GM21360 (cell line): ENCODE data around the gene SLC35F5.
"Not testable (repeated sequence)": the region's sequence is repeated elsewhere in the genome, so short reads cannot be mapped to it uniquely, and the experiment has no call there.

Source experiments
- ATAC-seq: cut with Tn5 transposase; IDR thresholded peaks from one replicate; pipeline ENCODE4 v1.9.1; 2021; ENCODE audit warnings: mild to moderate bottlenecking, moderate library complexity; ENCODE audit not compliant: unreplicated experiment

Gene SLC35F5

DNA sequence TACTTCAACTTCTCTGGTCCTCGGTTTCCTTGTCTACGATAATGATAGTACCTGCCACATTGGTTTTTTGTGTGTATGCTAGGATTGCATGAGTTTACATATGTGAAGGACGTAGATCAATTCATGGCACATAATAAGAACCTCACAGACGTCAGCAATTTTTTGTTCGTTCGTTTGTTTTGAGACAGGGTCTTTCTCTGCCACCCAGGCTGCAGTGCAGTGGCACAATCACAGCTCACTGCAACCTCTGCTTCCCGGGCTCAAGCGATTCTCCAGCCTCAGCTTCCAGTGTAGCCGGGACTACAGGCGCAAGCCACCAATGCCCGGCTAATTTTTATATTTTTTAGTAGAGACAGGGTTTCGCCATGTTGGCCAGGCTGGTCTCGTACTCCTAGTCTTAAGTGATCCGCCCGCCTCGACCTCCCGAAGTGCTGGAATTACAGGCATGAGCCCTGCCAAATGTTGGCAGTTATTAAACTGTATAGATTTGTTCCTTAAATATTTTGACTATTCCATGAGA, 756 bp upstream of the SLC35F5 start:
- ATAC-seq: no peak

GRCh38 chr2:113755835-113756354, 547 bp downstream of the SLC35F5 start:
- peak; percentile 44 for ATAC-seq

DNA sequence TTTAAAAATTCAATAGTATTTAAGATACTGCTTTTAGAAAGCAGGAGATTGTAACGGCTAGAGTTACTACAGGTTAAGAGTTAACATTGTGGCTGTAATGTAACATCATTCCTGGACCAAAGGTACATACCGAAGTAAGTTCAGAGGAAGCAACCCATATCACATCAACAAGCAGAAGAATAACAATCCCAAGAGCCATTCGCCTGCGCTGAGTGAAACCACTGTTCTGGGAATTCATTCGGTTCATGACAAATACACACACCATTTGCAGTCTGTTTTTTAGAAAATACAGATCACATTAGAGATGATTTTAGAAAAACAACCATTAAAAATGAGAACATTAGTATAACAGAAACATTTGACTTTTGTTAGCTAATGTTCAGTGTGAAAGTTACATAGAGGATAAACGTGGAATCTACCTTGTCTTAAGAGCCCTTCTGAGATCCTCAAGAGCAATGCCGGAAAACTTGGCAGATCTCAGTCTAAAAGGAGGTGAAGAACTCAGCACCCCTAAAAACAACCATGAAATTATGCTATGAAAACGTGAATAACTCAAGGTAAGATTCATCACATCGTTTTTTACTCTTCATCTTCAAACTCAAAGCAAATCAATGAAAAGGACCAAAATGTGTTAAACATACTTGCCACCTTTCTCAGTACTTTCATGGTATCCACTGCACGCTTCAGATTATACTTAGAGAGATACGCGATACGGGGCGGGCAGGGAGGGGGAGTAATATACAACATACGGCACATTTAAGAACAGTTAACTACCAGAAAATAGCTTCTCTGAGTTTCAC, 1.2 kb downstream of the SLC35F5 start:
- ATAC-seq: no peak

GRCh38 chr2:113754160-113754559, 2.3 kb downstream of the SLC35F5 start:
- no peak for ATAC-seq

- no peak for ATAC-seq
Observed at GRCh38 chr2:113750385-113750784, 6.1 kb downstream of the SLC35F5 start.

- no peak for ATAC-seq
Observed at GRCh38 chr2:113741091-113741490, 15.4 kb downstream of the SLC35F5 start.

GRCh38 chr2:113739849-113740248, 16.6 kb downstream of the SLC35F5 start:
- no peak for ATAC-seq

DNA sequence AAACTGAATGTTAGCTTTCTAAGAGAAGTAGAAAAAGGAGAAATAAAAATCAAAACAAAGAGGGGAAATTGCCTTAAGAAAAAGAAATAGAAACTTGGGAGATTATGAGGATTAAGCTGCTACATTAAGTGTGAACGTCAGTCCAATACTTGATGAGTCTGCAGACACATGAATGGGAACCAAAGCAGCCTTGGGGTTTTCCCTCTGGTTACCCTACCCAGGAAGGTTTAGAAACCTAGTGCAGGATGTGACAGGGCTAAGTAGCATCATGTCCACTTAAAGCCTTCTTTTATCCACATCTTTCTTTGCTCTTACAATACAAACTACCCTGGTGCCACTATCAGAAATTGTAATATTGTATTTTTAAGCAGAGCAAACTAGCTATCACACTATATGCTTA, 22.3 kb downstream of the SLC35F5 start:
- peak; percentile 90 for ATAC-seq

DNA sequence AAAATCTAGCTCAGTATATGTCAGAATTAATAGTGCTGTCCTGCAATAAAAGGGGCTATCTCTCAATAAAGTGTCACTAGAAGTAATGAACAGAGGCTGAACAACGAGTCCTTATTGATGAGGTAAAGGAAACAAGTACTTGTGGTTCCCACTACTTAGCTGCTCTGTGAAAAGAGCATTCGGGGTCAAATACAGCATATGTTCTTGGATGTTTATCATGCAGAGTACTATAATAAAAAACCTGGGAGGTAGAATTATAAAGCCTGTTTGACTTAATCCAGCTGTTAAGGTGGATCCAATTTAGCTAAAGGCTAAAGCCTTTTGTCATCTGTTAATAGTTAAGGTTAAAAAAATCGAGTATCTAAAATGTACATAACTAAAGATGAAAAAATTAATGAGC, 32.4 kb downstream of the SLC35F5 start:
- ATAC-seq: no peak

- no peak for ATAC-seq
Observed at GRCh38 chr2:113723411-113723810, 33.0 kb downstream of the SLC35F5 start.

GRCh38 chr2:113720167-113720566, 36.3 kb downstream of the SLC35F5 start:
- no peak for ATAC-seq

DNA sequence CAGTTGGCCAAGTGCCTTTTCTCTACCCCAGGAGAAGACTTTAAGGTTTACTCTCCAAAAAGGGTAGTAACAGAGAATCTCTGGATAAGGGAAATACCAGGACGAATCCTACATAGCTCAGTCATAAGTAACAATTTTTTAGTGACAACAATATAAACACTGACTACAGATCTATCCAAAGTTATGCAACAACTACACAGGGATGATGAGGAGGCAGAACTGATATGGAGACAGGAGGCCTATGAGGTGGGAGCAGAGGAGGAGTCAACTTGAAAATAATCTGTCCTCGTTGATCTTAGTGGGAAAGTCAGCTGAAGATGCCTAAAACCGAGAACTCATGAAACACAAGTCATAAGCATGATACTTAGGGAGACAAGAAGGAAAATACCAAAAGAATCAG, 40.2 kb downstream of the SLC35F5 start:
- ATAC-seq: no peak

DNA sequence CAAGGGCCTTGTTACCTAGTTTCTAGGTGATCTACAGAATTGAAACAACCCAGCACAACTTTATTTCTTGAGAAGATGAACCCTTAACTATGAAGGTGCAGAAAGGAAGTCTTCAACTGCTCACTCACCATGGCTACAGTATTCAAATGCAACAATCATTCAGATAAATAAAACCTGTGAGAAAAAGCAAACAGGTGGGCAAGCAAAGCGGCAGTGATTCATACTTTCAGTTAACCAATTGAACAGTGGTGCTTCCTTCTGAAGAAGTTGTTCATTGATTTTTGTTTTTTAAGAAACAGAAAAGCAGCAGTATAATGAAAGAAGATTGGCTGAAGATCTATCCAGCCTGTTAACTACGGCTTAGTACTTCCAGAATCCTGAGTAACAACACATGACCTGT, 43.5 kb downstream of the SLC35F5 start:
- no peak for ATAC-seq

- no peak for ATAC-seq
Observed at GRCh38 chr2:113711851-113712250, 44.6 kb downstream of the SLC35F5 start.

DNA sequence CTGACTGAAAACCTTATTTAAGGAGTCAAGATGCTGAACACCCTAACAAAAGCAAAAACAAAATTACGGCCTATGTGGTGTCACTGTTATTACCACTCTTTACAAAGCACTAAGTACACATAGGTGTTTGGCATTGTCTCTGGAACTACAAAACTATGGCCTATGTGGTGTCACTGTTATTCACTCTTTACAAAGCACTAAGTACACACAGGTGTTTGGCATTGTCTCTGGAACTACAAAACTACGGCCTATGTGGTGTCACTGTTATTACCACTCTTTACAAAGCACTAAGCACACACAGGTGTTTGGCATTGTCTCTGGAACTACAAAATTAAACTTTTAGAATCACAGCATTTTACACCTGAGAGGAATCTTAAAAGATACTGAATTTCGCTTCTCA, 47.4 kb downstream of the SLC35F5 start:
- no peak for ATAC-seq

- no peak for ATAC-seq
Observed at GRCh38 chr2:113707106-113707505, 49.3 kb downstream of the SLC35F5 start.

GRCh38 chr2:113705982-113706523, 50.4 kb downstream of the SLC35F5 start:
- ATAC-seq: no peak

DNA sequence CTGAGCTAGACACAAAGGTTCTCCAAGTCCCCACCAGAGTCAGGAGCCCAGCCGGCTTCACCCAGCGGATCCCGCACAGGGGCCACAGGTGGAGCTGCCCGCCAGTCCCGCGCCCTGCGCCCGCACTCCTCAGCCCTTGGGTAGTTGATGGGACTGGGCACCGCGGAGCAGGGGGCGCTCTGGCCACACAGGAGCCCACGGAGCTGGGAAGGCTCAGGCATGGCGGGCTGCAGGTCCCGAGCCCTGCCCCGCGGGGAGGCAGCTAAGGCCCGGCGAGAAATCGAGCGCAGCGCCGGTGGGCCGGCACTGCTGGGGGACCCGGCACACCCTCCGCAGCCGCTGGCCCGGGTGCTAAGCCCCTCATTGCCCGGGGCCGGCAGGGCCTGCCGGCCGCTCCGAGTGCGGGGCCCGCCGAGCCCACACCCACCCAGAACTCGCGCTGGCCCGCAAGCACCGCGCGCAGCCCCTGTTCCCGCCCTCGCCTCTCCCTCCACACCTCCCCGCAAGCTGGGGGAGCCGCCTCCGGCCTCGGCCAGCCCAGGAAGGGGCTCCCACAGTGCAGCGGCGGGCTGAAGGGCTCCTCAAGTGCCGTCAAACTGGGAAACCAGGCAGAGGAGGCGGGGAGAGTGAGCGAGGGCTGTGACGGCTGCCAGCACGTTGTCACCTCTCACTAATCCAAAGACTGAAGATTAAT, 52.0 kb downstream of the SLC35F5 start:
- ATAC-seq: not testable (repeated sequence)

- no peak for ATAC-seq
Observed at GRCh38 chr2:113703386-113704299, 52.8 kb downstream of the SLC35F5 start.

DNA sequence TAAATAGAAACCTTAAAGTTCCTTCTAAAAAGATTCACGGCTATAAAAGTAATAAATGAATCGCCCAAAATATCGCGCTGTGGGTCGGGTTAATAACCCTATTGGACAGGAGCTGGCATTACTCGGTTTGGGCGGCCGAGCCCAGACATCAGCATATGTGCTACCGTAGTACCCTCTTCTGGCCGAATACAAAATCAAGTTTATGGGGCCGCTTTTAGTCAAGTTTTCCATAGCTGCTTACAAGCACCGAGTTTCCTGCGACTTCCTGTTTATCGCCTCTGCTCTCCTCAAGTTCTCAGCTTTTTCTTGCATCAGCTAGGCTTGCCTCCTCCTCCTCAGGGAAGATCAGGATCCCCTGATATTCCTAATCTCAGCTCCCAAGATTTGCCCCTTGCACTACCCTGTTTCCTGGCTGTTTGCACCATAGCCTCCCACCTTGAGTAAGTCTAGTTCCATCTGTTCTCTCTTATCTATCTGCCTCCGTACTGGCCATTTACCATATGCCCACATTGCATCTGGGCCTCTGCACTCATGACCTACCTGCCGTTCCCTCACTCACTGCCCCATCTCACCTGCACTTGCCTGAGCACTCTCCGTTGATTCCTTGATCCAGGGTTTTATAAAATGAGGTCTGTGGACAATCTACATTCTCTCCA, 56.1 kb downstream of the SLC35F5 start:
- peak; percentile 89 for ATAC-seq
